Measurements from ENCODE around the gene CFAP46.
A peak's percentile ranks its signal among the peaks of the same experiment; 100 is the strongest.

The CFAP46 gene

GRCh38 chr10:132813001-132813401 lies 129.4 kb downstream of the CFAP46 start:
- intact Hi-C loops (cut with DNase I; ENCODE audit: low total_unique reads): no loop called here
- no peaks in the 10 kb centered on the region for H3K4me1 ChIP-seq
- no peaks in the 10 kb centered on the region for H3K9me3 ChIP-seq
- H3K4me3 ChIP-seq: no peak overlapping the region
- no peak overlapping the region for H3K27ac ChIP-seq
- no peak for TF ChIP-seq CTCF (IDR thresholded peaks at IDR 0.05)
- H3K36me3 ChIP-seq: no peaks in the 10 kb centered on the region
- peak in 1 of 2 donors; percentile 42 for DNase-seq
- H3K27me3 ChIP-seq: peaks cover 0 to 78% of the 10 kb centered on the region in 2 donors

GRCh38 chr10:132812520-132812919 lies 129.8 kb downstream of the CFAP46 start:
- Histone ChIP-seq H3K36me3 (no peaks in the 10 kb centered on the region), H3K4me3 (no peak overlapping the region), H3K4me1 (no peaks in the 10 kb centered on the region), H3K27ac (no peak overlapping the region), H3K27me3 (peaks cover 0 to 74% of the 10 kb centered on the region in 2 donors), H3K9me3 (no peaks in the 10 kb centered on the region)
- intact Hi-C loops (cut with DNase I; ENCODE audit: low total_unique reads): no loop called here
- no peak for DNase-seq
- TF ChIP-seq CTCF (IDR thresholded peaks at IDR 0.05): no peak

- TF ChIP-seq CTCF (IDR thresholded peaks at IDR 0.05): no peak
- intact Hi-C loops (cut with DNase I; ENCODE audit: low total_unique reads): no loop called here
- H3K4me1 ChIP-seq: no peaks in the 10 kb centered on the region
- DNase-seq: peak in 1 of 2 donors; percentile 58
- no peak overlapping the region for H3K27ac ChIP-seq
- no peak overlapping the region for H3K4me3 ChIP-seq
- H3K27me3 ChIP-seq: peaks cover 0 to 68% of the 10 kb centered on the region in 2 donors
- peaks cover 0 to under 1% (median 0%) of the 10 kb centered on the region in 3 donors for H3K9me3 ChIP-seq
- H3K36me3 ChIP-seq: no peaks in the 10 kb centered on the region
Measured at GRCh38 chr10:132811891-132812481, 130.4 kb downstream of the CFAP46 start.

GRCh38 chr10:132810807-132811700 lies 131.3 kb downstream of the CFAP46 start:
- H3K9me3 ChIP-seq: peaks cover 0 to 7% (median 0%) of the 10 kb centered on the region in 3 donors

More at GRCh38 chr10:132810807-132811700, 131.3 kb downstream of the CFAP46 start:
- H3K4me1 ChIP-seq: no peaks in the 10 kb centered on the region
- TF ChIP-seq CTCF (IDR thresholded peaks at IDR 0.05): no peak
- H3K4me3 ChIP-seq: no peak overlapping the region
- H3K27me3 ChIP-seq: peaks cover 0 to 65% of the 10 kb centered on the region in 2 donors
- H3K36me3 ChIP-seq: no peaks in the 10 kb centered on the region
- no peak overlapping the region for H3K27ac ChIP-seq
- intact Hi-C loops (cut with DNase I; ENCODE audit: low total_unique reads): no loop called here
- peak in 1 of 2 donors; percentile 57 for DNase-seq

All from tibial artery (tissue), 4 donors.